ENCODE measurements around the gene ANP32B. TPM values are rescaled to one million over a fixed set of nuclear protein-coding genes. Genes with fewer than 3 reads are reported as not detected.
A peak's percentile ranks its signal among the peaks of the same experiment; 100 is the strongest.
"Not testable (repeated sequence)": the region's sequence is repeated elsewhere in the genome, so short reads cannot be mapped to it uniquely, and the experiment has no call there.

The ANP32B gene
- total and polyA plus RNA-seq, 2 donors = 11.3 to 135 TPM

DNA sequence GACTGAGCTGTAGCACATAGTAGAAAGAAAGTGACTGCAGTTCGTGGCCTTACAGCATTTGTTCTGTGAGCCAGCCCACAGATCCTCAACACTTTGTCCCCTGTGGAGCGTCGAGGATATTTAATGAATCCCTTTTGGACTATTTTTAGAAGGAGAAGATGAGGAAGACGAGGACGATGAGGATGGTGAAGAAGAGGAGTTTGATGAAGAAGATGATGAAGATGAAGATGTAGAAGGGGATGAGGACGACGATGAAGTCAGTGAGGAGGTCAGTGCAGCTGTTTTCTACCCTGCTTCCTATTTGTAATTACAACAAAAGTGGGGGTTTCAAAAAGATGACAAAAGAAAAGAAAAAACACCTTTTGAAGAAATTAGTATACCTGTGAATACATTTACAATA lies 28.0 kb downstream of the ANP32B start:
- Histone ChIP-seq H3K27ac (ENCODE audit: low read depth) (no peak overlapping the region), H3K4me3 (ENCODE audit: low read depth, low read length) (no peak overlapping the region), H3K4me1 (ENCODE audit: insufficient read depth) (no peaks in the 10 kb centered on the region), H3K36me3 (ENCODE audit: insufficient read depth) (peaks cover 8% of the 10 kb centered on the region)
- 90% methylated on average over 7 of the region's 7 CpGs for WGBS
- DNase-seq (ENCODE audit: extremely low spot score) = no peak

DNA sequence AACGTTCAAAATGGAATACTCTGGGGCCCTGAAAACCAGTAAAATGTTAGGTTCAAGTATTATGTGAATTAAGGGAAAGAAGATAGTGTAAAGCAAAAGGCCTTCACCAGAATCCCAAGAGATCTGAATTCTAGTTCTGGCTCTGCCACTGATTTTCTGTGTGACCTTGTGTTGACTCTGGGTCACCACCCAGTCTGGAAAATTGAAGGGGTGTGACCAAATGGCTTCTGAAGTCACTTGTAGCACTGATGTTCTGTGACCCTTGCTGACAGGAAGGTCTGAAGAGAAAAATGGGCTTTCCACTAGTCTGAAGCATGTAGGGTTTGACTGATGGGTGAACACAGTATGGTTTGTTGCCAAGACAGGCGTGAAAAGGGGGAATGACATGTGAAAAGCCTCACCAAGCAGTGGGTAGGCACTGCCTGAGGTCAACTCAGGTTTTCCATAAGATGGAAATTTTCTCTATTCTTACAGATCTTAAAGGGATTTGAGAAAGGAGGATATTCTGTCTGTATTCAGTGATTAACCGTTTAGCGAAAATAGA lies 33.1 kb downstream of the ANP32B start:
- no peak overlapping the region for H3K4me3 ChIP-seq (ENCODE audit: low read depth, low read length)
- H3K4me1 ChIP-seq (ENCODE audit: insufficient read depth) = no peaks in the 10 kb centered on the region
- 81% methylated on average over 4 of the region's 4 CpGs for WGBS
- peaks cover 6% of the 10 kb centered on the region for H3K36me3 ChIP-seq (ENCODE audit: insufficient read depth)
- H3K27ac ChIP-seq (ENCODE audit: low read depth) = no peak overlapping the region
- DNase-seq (ENCODE audit: extremely low spot score) = no peak

DNA sequence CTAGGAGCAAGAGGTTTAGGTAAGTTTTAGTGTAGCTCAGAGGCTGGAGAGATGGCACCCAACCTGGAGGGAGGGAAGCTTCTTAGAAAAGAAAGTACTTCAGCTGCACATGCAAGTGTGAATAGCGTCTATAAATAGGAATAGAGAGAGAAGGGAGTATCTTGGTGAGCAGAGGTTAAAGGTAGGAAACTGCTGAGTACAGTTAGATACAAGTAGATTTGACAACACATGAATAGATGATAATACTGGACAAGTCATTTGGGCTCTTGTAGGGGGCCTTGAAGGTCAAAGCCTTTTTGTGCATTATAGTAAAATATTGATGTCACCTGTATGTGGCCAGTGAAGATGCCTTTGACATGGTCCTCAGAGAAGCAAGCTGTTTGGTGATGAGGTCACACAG lies 34.2 kb downstream of the ANP32B start:
- no peaks in the 10 kb centered on the region for H3K4me1 ChIP-seq (ENCODE audit: insufficient read depth)
- no peak overlapping the region for H3K27ac ChIP-seq (ENCODE audit: low read depth)
- H3K36me3 ChIP-seq (ENCODE audit: insufficient read depth) = peaks cover 6% of the 10 kb centered on the region
- H3K4me3 ChIP-seq (ENCODE audit: low read depth, low read length) = no peak overlapping the region
- 79% methylated on average over 1 of the region's 1 CpG for WGBS
- no peak for DNase-seq (ENCODE audit: extremely low spot score)

DNA sequence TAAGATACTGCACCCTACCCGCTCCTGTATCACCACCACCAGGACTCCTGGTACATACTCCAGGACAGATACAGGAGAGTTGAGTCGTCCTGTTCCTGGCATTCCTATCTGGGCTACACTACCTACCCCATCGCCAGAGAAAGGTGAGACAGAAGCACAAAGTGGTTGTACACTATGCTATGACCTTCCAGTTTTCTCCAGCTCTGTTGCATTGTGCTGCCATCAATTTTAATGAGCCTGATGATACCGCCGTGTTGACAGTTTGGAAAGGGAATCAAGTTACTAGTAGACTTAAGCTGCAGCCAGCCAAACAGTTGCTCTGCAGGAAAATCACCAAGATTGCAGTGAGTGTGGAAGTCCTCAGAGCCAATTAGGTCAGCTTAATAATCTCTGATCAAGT lies 35.2 kb downstream of the ANP32B start:
- no peak overlapping the region for H3K27ac ChIP-seq (ENCODE audit: low read depth)
- no peaks in the 10 kb centered on the region for H3K4me1 ChIP-seq (ENCODE audit: insufficient read depth)
- no peak overlapping the region for H3K4me3 ChIP-seq (ENCODE audit: low read depth, low read length)
- no peaks in the 10 kb centered on the region for H3K36me3 ChIP-seq (ENCODE audit: insufficient read depth)
- DNase-seq (ENCODE audit: extremely low spot score) = no peak
- 84% methylated on average over 5 of the region's 5 CpGs for WGBS

DNA sequence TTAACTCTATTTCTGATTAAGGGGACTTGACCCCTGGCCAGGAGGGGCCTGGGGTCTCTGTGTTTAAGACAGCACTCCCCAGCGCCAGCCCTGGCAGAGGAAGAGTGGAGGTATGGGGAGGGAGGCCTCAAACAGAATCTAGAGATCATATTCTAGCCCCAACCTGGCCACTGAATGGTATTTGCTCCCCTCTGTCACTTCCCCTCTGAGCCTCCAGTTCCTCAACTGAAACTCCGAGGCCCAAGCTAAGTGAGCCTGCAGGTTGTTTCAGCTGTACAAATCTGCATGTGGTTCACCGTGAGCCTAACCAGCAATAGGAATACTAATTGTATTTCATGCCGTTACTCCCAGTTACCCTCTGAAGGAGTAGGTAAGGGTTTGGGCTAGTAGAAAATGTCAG lies 36.0 kb downstream of the ANP32B start:
- 81% methylated on average over 4 of the region's 4 CpGs for WGBS
- DNase-seq (ENCODE audit: extremely low spot score) = no peak
- H3K4me3 ChIP-seq (ENCODE audit: low read depth, low read length) = no peak overlapping the region
- H3K27ac ChIP-seq (ENCODE audit: low read depth) = no peak overlapping the region
- no peaks in the 10 kb centered on the region for H3K36me3 ChIP-seq (ENCODE audit: insufficient read depth)
- H3K4me1 ChIP-seq (ENCODE audit: insufficient read depth) = no peaks in the 10 kb centered on the region

DNA sequence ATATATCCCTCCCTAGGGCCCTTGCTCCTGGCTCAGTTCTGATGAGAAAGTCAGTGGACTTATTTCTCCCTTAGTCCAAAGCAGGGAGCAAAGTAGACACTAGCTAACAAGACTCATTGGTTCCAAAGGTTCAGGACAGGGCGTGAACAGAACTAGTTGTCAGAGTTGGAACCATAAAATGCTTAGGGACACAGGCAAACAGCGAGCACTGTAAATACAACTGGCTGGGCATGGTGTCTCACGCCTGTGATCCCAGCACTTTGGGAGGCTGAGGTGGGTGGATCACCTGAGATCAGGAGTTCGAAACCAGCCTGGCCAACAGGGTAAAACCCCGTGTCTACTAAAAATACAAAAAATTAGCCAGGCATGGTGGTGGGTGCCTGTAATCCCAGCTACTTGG lies 36.7 kb downstream of the ANP32B start:
- not testable (repeated sequence) for H3K27ac ChIP-seq (ENCODE audit: low read depth); DNase-seq (ENCODE audit: extremely low spot score); H3K4me3 ChIP-seq (ENCODE audit: low read depth, low read length); H3K36me3 ChIP-seq (ENCODE audit: insufficient read depth); H3K4me1 ChIP-seq (ENCODE audit: insufficient read depth)
- WGBS = 82% methylated on average over 5 of the region's 5 CpGs

DNA sequence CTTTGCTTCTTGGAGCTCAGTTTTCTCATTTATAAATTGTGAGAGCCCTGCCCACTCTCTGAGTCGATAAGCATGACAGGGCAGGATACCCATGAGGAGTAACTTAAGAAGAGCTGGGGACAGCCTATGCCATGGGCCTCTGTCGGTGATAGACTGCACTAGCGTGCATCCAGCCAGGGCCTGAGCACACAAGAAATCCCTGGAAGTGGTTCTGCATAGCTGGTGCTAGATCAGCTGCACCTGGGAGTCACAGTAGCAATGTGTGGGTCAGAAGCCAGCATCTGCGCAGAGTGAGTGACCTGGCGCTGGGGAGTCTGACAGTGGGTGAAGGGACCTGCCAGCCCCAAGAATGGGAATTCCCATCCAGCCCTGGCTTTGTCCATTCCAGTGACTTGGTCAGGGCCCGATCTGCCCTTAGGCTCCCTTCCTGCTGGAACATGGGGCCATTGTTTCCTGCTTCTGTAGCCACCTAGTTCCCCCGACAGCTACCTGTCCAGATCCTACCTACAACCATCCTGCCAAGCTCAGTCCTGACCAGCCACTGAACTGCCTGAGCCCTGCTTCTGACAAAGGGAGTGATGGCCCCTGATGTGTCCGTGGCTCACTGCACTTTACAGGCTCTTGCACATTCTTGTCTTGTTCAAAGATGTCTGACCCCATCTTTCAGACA lies 37.5 kb downstream of the ANP32B start:
- Histone ChIP-seq H3K4me3 (ENCODE audit: low read depth, low read length) (no peak overlapping the region), H3K27ac (ENCODE audit: low read depth) (no peak overlapping the region), H3K36me3 (ENCODE audit: insufficient read depth) (no peaks in the 10 kb centered on the region), H3K4me1 (ENCODE audit: insufficient read depth) (no peaks in the 10 kb centered on the region)
- 92% methylated on average over 8 of the region's 8 CpGs for WGBS
- DNase-seq (ENCODE audit: extremely low spot score) = no peak

DNA sequence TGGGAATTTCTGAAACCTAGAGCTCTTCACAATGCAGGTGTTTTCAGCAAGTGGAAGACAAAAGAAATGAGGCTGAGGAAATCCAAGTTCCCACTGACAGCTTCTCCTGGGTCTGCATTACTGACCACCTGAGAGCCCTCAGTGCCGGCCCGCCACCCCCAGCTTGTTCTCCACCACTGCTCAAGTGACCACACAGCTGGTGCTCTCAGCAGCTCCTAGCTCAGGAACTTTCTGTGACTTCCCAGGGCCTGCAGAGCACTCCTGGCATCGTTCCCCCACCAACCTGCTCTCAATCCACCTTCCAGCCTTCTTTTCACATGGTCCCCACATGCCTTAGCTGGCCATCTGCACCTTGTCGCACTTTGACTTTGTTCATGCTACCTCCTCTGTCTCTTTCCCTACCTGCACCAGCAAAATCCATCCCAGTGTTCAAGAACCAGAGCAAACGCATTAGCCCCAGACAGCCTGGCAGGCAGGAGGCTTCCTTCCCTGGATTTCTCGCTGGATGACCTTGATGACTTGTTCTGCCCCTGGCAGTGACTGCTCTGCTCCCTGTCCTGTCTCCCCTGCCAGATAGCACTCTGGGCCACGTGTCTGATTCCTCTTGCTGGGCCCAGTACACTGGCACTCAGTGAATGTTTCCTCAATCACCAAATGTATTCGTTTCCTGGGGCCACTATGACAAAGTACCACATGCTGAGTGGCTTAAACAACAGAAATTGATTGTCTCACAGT lies 38.3 kb downstream of the ANP32B start:
- Histone ChIP-seq H3K27ac (ENCODE audit: low read depth) (no peak overlapping the region), H3K36me3 (ENCODE audit: insufficient read depth) (no peaks in the 10 kb centered on the region), H3K4me1 (ENCODE audit: insufficient read depth) (no peaks in the 10 kb centered on the region), H3K4me3 (ENCODE audit: low read depth, low read length) (no peak overlapping the region)
- no peak for DNase-seq (ENCODE audit: extremely low spot score)
- WGBS = 89% methylated on average over 8 of the region's 8 CpGs

DNA sequence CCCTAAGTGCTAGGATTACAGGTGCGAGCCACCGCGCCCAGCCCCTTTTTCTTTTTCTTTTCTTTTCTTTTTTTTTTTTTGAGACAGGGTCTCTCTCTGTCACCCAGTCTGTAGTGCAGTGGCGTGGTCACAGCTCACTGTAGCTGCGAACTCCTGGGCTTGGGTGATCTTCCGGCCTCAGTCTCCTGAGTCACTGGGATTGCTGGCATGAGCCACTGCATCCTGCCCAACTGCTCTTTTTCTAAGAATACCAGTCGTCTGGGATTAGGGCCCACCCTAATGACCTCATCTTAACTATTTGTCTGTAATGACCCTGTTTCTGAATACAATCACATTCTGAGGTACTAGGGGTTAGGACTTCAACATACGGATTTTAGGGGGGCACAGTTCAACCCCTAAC lies 39.3 kb downstream of the ANP32B start:
- 85% methylated on average over 8 of the region's 8 CpGs for whole genome bisulfite sequencing
- no peak overlapping the region for H3K27ac ChIP-seq (ENCODE audit: low read depth)
- H3K4me3 ChIP-seq (ENCODE audit: low read depth, low read length) = no peak overlapping the region
- DNase-seq (ENCODE audit: extremely low spot score) = no peak
- H3K36me3 ChIP-seq (ENCODE audit: insufficient read depth) = no peaks in the 10 kb centered on the region
- H3K4me1 ChIP-seq (ENCODE audit: insufficient read depth) = no peaks in the 10 kb centered on the region

DNA sequence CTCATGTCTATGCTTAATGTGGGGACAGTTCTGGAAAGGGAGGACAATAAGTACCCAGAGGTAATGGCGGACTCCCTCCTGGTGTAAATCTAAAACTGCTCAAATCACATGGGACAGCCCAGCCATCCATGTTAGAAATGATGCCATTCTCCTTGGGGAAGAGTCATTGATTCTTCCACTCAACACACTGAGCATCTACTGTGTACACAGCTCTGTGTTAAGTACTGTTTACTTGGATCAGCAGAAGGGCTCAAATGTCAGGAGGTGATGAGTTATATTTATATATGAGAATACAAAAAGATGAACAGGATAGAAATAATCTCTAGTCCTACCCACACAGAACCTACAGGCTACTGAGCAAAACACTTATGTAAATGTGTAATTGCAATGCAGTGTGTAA lies 41.6 kb downstream of the ANP32B start:
- no peaks in the 10 kb centered on the region for H3K36me3 ChIP-seq (ENCODE audit: insufficient read depth)
- H3K4me1 ChIP-seq (ENCODE audit: insufficient read depth) = no peaks in the 10 kb centered on the region
- no peak overlapping the region for H3K27ac ChIP-seq (ENCODE audit: low read depth)
- H3K4me3 ChIP-seq (ENCODE audit: low read depth, low read length) = no peak overlapping the region
- 100% methylated on average over 1 of the region's 1 CpG for WGBS
- no peak for DNase-seq (ENCODE audit: extremely low spot score)

DNA sequence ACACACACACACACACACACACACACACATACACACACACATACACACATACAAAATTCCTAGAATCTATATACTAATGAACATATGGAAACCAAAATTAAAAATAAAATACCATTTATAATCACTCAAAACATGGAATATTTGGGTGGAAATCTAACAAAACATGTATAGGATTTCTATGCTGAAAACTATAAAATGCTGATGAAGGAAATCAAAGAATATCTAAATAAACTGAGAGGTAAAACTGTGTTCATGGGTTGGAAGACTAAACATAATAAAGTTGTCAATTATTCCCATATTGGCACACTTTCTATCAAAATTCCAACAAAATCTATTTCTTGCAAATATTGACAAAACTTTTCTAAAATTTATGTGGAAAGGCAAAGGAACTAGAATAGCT lies 48.0 kb downstream of the ANP32B start:
- Histone ChIP-seq H3K4me3 (ENCODE audit: low read depth, low read length) (no peak overlapping the region), H3K27ac (ENCODE audit: low read depth) (no peak overlapping the region), H3K4me1 (ENCODE audit: insufficient read depth) (no peaks in the 10 kb centered on the region), H3K36me3 (ENCODE audit: insufficient read depth) (no peaks in the 10 kb centered on the region)
- DNase-seq (ENCODE audit: extremely low spot score) = no peak

DNA sequence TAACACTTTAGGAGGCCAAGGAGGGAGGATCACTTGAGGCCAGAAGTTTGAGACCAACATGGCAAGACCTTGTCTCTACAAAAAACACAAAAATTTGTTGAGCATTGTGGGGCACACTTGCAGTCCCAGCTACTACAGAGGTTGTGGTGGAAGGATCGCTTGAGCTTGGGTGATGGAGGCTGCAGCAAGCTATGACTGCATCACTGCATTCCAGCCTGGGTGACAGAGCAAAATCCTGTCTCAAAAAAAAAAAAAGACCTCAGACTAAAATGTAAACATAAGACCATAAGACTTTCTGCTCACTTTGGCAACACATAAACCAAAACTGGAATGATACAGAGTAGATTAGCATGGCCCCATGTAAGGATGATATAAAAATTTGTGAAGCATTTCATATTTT lies 48.8 kb downstream of the ANP32B start:
- Histone ChIP-seq H3K4me3 (ENCODE audit: low read depth, low read length) (no peak overlapping the region), H3K36me3 (ENCODE audit: insufficient read depth) (no peaks in the 10 kb centered on the region), H3K27ac (ENCODE audit: low read depth) (no peak overlapping the region), H3K4me1 (ENCODE audit: insufficient read depth) (no peaks in the 10 kb centered on the region)
- DNase-seq (ENCODE audit: extremely low spot score) = no peak
- 61% methylated on average over 1 of the region's 1 CpG for WGBS

DNA sequence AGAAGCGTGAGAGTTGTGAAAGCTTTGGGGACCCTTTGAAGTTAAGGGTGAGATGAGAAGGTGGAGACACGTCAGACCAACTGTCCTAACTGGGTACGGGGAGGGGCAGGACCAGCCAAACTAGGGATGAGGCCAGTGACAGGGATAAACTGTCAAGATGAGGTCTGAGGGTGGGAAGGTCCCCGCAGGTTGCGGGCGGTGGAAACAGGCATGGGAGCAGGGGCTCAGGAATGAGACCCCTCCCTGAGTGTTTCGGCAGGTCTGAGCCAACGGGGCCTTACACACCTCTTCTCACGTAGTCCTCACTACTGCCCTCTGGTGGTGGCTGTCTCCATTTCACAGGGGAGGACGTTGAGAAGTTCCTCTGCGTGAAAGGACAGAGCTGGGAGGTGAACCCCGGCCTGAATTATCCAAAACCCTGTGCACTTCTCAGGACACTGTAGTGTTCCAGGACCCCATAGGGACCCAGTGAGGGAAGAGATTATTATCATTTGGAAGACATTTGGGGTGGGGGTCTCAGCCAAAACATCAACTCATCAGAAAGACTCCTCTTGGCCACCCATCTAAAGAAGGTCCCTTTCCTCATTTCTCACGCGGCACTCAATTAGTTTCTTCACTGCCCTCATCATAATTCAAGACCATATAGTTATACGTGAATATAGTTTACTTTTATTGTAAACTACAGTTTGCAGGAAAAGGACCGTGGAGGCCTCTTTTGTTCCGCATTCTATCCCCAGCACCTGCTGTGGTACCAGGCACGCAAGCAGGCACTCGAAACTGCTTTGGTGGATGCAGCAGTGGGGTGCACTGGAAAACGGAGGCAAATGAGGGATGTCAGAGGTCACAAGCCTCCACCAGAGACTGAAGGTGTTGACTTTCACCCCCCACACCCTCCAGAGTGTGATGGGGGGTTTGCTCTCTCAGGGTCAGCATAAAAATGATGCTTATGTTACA lies 51.7 kb downstream of the ANP32B start:
- DNase-seq (ENCODE audit: extremely low spot score) = peak; percentile 31
- Histone ChIP-seq H3K36me3 (ENCODE audit: insufficient read depth) (no peaks in the 10 kb centered on the region), H3K4me3 (ENCODE audit: low read depth, low read length) (no peak overlapping the region), H3K4me1 (ENCODE audit: insufficient read depth) (no peaks in the 10 kb centered on the region), H3K27ac (ENCODE audit: low read depth) (no peak overlapping the region)
- WGBS = 39% methylated on average over 20 of the region's 20 CpGs
